MM.1S (cell line): ENCODE data around the gene SPEG.

ENCODE experiments used
- EZH2 ChIP-seq: fragments of 300-600 bp; sonication (generic); optimal IDR thresholded peaks from 2 replicates; pipeline ENCODE3; 2017; ENCODE audit warnings: low read depth, mild to moderate bottlenecking, antibody characterized with exemption, low read length, mixed read lengths
- EZH2phosphoT487 ChIP-seq: fragments of 300-600 bp; sonication (generic); IDR thresholded peaks from 2 replicates; pipeline ENCODE4 v1.6.1; 2018; ENCODE audit warnings: antibody characterized with exemption, low read length
- TF ChIP-seq, protein P1 (sequence below): fragments of 300-600 bp; sonication (generic); IDR thresholded peaks from 2 replicates; pipeline ENCODE4 v1.5.1; 2016; ENCODE audit warnings: antibody characterized with exemption, low read length, mixed read lengths

DNA sequence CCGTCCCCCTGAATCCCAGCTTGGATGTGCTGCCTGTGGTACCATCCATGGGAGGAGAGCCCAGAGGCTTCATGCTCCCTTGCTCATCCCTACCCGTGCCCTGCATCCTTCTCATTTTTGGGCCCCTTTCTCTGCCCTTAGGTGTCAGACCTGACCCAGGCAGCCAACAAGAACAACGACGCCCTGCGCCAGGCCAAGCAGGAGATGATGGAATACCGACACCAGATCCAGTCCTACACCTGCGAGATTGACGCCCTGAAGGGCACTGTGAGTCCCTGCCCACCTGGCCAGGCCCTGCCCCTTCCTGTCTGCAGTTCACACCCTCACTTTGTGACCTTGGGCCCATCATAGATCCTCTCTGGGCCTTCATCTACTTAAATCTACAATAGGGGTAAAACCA lies 14.0 kb upstream of the SPEG start:
- TF ChIP-seq, protein P1, sequence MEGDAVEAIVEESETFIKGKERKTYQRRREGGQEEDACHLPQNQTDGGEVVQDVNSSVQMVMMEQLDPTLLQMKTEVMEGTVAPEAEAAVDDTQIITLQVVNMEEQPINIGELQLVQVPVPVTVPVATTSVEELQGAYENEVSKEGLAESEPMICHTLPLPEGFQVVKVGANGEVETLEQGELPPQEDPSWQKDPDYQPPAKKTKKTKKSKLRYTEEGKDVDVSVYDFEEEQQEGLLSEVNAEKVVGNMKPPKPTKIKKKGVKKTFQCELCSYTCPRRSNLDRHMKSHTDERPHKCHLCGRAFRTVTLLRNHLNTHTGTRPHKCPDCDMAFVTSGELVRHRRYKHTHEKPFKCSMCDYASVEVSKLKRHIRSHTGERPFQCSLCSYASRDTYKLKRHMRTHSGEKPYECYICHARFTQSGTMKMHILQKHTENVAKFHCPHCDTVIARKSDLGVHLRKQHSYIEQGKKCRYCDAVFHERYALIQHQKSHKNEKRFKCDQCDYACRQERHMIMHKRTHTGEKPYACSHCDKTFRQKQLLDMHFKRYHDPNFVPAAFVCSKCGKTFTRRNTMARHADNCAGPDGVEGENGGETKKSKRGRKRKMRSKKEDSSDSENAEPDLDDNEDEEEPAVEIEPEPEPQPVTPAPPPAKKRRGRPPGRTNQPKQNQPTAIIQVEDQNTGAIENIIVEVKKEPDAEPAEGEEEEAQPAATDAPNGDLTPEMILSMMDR: no peak
- TF ChIP-seq EZH2 (no peak), EZH2phosphoT487 (no peak)
